ENCODE results near the gene FANCL. TPM values are rescaled to one million over a fixed set of nuclear protein-coding genes. Genes with fewer than 3 reads are reported as not detected.
A peak's percentile ranks its signal among the peaks of the same experiment; 100 is the strongest.
"Not testable (repeated sequence)": the region's sequence is repeated elsewhere in the genome, so short reads cannot be mapped to it uniquely, and the experiment has no call there.

Gene FANCL
- total and polyA plus RNA-seq, 5 experiments from 2014 or later, result 2.1 to 6.7 (median 3.0) TPM

- H3K4me3 Mint-ChIP-seq, result no peak overlapping the region
- DNase-seq (no peak), ATAC-seq (no peak)
- no peak overlapping the region for H3K27ac Mint-ChIP-seq
- no peaks in the 10 kb centered on the region for H3K4me1 Mint-ChIP-seq
- POLR2A ChIA-PET, result no interaction called here
- peaks cover 18 to 66% (median 43%) of the 10 kb centered on the region in 3 donors for H3K36me3 Mint-ChIP-seq
- H3K27me3 Mint-ChIP-seq, result no peaks in the 10 kb centered on the region
- H3K9me3 Mint-ChIP-seq, result peaks cover 0 to 12% (median 2%) of the 10 kb centered on the region in 9 donors
These were observed 82.6 kb downstream of the FANCL start for GRCh38 chr2:58158481-58158880.

DNA sequence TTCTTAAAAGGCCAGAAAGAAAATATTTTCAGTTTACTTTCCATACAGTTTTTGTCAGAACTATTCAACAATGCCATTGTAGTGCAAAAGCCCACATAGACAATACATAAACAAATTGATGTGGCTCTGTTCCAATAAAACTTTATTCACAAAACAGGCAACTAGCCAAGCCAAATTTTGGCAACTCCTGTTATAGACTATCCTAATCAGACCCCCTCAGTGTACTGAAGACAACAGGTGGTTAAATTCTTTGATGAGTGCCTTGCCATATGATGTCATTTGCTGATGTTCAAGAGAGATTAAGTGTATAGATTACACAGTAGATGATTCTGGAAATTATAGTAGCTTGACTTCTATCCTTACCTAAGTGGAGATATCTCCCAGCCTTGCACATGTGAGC, 83.4 kb downstream of the FANCL start:
- DNase-seq (no peak), ATAC-seq (no peak)
- H3K27me3 Mint-ChIP-seq, result no peaks in the 10 kb centered on the region
- POLR2A ChIA-PET, result no interaction called here
- no peaks in the 10 kb centered on the region for H3K4me1 Mint-ChIP-seq
- peaks cover 0 to 12% (median 2%) of the 10 kb centered on the region in 9 donors for H3K9me3 Mint-ChIP-seq
- no peak overlapping the region for H3K4me3 Mint-ChIP-seq
- H3K27ac Mint-ChIP-seq, result no peak overlapping the region
- H3K36me3 Mint-ChIP-seq, result peaks cover 22 to 69% (median 49%) of the 10 kb centered on the region in 3 donors

DNA sequence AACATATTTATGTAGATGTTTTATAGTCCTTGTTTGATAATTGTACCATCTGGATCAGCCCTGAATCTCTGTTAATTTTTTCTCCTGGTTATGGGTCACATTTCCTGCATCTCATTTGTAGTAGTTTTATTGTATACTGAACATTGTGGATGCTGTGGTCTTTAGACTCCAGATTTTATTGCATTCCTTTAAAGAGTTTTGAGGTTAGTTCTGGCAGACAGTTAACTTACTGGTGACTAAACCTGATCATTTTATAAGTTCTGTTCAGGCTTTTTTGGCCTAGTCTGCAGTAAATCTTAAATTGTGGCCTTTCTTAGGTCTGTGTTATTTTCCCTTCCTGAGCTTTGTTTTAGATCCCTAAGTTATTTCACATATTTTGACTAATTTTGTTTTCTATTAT, 84.3 kb downstream of the FANCL start:
- DNase-seq (no peak), ATAC-seq (no peak)
- Mint-ChIP-seq H3K4me3 (no peak overlapping the region), H3K27me3 (no peaks in the 10 kb centered on the region), H3K27ac (no peak overlapping the region), H3K4me1 (no peaks in the 10 kb centered on the region), H3K9me3 (peaks cover 0 to 12% (median 2%) of the 10 kb centered on the region in 9 donors), H3K36me3 (peaks cover 26 to 63% (median 52%) of the 10 kb centered on the region in 3 donors)
- POLR2A ChIA-PET, result interaction anchor here (0.6 kb wide), 1 partner anchor 104 kb away, joined by 3 read pairs; no protein-coding TSS in a partner anchor

GRCh38 chr2:58155160-58155778, 85.9 kb downstream of the FANCL start:
- Mint-ChIP-seq H3K4me1 (no peaks in the 10 kb centered on the region), H3K27me3 (no peaks in the 10 kb centered on the region), H3K9me3 (peaks cover 0 to 12% (median 2%) of the 10 kb centered on the region in 9 donors), H3K4me3 (no peak overlapping the region), H3K27ac (peak overlapping the region in 2 of 10 donors; percentile 28 to 70), H3K36me3 (peaks cover 26 to 53% (median 46%) of the 10 kb centered on the region in 3 donors)
- DNase-seq, result no peak
- POLR2A ChIA-PET, result no interaction called here
- no peak for ATAC-seq

- Mint-ChIP-seq H3K4me1 (peaks cover 0 to 4% (median 0%) of the 10 kb centered on the region in 4 donors), H3K27ac (no peak overlapping the region), H3K4me3 (no peak overlapping the region), H3K36me3 (peaks cover 17 to 43% (median 40%) of the 10 kb centered on the region in 3 donors), H3K27me3 (no peaks in the 10 kb centered on the region), H3K9me3 (no peaks in the 10 kb centered on the region)
- DNase-seq (no peak), ATAC-seq (no peak)
- POLR2A ChIA-PET, result no interaction called here
These were observed 94.4 kb downstream of the FANCL start for GRCh38 chr2:58146707-58147106.

- H3K27me3 Mint-ChIP-seq, H3K9me3 Mint-ChIP-seq, POLR2A ChIA-PET, H3K4me1 Mint-ChIP-seq, ATAC-seq, DNase-seq, H3K4me3 Mint-ChIP-seq, H3K27ac Mint-ChIP-seq: not testable (repeated sequence)
- H3K36me3 Mint-ChIP-seq, result peaks cover 17 to 48% (median 43%) of the 10 kb centered on the region in 3 donors
These were observed 95.4 kb downstream of the FANCL start for GRCh38 chr2:58145769-58146168.

GRCh38 chr2:58140508-58141072, 100.5 kb downstream of the FANCL start:
- ATAC-seq (no peak), DNase-seq (no peak)
- Mint-ChIP-seq H3K36me3 (peaks cover 17 to 45% (median 33%) of the 10 kb centered on the region in 3 donors), H3K27ac (no peak overlapping the region), H3K4me1 (no peaks in the 10 kb centered on the region), H3K4me3 (no peak overlapping the region), H3K9me3 (no peaks in the 10 kb centered on the region), H3K27me3 (no peaks in the 10 kb centered on the region)
- POLR2A ChIA-PET, result no interaction called here

DNA sequence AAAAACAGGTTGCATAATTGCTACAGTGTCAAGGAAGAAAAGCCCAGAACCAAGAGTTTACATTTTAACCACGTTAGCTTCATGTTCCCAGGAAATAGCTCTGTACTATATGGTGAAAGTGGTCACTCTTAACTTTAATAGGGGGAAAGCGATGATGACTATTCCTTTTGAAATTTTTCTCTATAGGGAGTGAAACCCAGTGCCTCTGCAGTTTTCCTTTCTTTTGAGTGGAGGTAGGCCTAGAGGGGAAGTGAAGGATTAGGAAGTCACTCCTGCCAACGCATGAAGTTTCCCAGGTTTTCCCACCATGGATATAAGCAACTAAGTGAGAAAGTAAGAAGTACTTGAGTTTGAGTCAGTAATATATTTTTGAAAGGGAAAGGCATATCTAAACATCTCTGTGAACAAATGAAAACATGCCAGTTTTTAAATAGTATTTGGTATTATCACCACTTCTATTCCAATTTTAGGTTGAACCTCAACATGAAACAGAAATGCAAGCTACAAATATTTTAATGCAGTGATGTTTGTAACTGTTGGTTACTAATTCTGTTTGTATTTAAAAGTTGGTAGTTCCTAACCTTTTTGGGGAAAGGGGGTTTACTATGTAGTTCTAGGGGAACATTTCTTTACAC, 102.6 kb downstream of the FANCL start:
- Mint-ChIP-seq H3K4me1 (no peaks in the 10 kb centered on the region), H3K4me3 (no peak overlapping the region), H3K27me3 (no peaks in the 10 kb centered on the region), H3K27ac (no peak overlapping the region), H3K9me3 (no peaks in the 10 kb centered on the region), H3K36me3 (peaks cover 7 to 46% (median 37%) of the 10 kb centered on the region in 3 donors)
- ATAC-seq (no peak), DNase-seq (no peak)
- POLR2A ChIA-PET, result no interaction called here

GRCh38 chr2:58137856-58138255, 103.3 kb downstream of the FANCL start:
- peaks cover 6 to 39% (median 36%) of the 10 kb centered on the region in 3 donors for H3K36me3 Mint-ChIP-seq
- no peak overlapping the region for H3K27ac Mint-ChIP-seq
- POLR2A ChIA-PET, result no interaction called here
- no peak overlapping the region for H3K4me3 Mint-ChIP-seq
- ATAC-seq, result no peak
- no peak for DNase-seq
- no peaks in the 10 kb centered on the region for H3K9me3 Mint-ChIP-seq
- H3K4me1 Mint-ChIP-seq, result no peaks in the 10 kb centered on the region
- no peaks in the 10 kb centered on the region for H3K27me3 Mint-ChIP-seq

DNA sequence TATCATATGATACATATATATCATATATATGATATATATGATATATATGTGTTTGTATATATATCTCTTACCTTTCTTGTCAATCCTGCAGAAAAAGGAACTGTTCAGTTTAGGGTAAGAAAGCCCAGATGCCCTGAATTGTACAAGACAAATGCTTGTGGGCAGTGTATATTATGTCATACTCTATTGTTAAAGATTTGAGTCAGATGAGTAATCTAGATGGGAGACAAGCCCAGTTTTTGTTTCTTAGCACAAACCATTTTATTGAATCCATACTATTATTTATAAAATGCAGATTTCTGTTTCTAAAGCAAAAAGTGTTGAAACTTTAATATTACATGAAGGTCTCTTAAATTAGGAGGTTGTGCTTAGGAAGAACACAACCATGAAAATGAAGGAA, 103.9 kb downstream of the FANCL start:
- ATAC-seq (no peak), DNase-seq (no peak)
- H3K36me3 Mint-ChIP-seq, result peaks cover 10 to 39% (median 37%) of the 10 kb centered on the region in 3 donors
- POLR2A ChIA-PET, result no interaction called here
- no peaks in the 10 kb centered on the region for H3K27me3 Mint-ChIP-seq
- H3K4me3 Mint-ChIP-seq, result no peak overlapping the region
- H3K27ac Mint-ChIP-seq, result no peak overlapping the region
- H3K9me3 Mint-ChIP-seq, result no peaks in the 10 kb centered on the region
- no peaks in the 10 kb centered on the region for H3K4me1 Mint-ChIP-seq

- DNase-seq (no peak), ATAC-seq (no peak)
- Mint-ChIP-seq H3K27me3 (no peaks in the 10 kb centered on the region), H3K27ac (peak overlapping the region in 1 of 10 donors; percentile 39), H3K4me1 (no peaks in the 10 kb centered on the region), H3K4me3 (no peak overlapping the region), H3K9me3 (no peaks in the 10 kb centered on the region), H3K36me3 (peaks cover 10 to 42% (median 35%) of the 10 kb centered on the region in 3 donors)
- POLR2A ChIA-PET, result no interaction called here
These were observed 105.3 kb downstream of the FANCL start for GRCh38 chr2:58135861-58136260.

DNA sequence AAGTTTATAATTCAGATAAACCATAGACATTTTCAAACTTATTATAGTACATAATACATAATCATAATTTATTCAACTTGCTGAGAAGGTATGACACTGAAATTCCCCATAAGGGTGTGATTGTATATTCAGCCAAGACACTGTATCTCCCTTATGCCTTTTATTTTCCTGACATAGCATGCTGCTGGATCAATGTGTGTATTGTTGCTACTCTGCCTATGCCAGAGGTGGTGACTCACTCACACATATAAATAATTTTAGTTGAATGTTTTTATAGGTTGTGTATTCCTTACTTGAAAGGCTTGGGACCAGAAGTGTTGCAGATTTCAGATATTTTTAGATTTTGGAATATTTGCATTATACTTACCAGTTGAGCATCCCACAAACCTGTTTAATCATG, 107.7 kb downstream of the FANCL start:
- Mint-ChIP-seq H3K36me3 (peaks cover 4 to 28% (median 22%) of the 10 kb centered on the region in 3 donors), H3K4me3 (no peak overlapping the region), H3K27me3 (no peaks in the 10 kb centered on the region), H3K4me1 (no peaks in the 10 kb centered on the region), H3K27ac (no peak overlapping the region), H3K9me3 (no peaks in the 10 kb centered on the region)
- POLR2A ChIA-PET, result no interaction called here
- ATAC-seq, result no peak
- DNase-seq, result no peak

DNA sequence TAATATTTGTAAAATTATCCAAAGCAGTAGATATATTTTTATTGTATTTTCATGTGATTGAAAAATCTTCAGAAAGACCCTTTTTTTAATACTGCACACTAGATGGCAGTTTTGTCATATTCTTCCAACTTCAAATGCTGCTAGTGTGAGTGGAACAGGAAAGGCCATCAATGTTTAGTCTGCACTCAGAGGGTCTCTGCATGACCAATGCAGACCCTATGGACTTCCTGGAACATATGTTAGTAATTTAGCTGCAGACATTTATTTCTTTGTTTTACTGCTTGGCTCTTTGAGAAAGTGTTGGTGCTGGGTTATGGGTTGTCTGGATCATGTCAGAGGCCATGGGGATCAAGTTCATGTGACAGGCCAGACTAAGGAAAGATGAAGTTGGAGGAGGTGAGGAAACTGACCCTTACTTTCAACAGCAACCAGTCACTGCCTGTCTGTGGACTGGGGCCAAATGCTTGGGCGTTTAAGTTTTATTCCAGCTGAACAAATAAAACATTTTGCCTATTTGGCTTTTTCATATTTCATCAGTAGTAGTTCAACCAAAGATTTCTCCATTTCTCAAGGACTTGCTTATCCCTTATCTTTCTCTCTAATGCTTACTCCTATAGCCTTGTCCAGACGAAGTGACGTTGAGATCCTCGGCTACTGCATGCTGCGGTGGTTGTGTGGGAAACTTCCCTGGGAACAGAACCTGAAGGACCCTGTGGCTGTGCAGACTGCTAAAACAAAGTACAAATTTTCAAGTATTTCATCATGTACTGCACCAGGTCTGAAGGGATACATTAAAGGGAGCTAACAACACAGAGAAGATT, 109.7 kb downstream of the FANCL start:
- Mint-ChIP-seq H3K27me3 (no peaks in the 10 kb centered on the region), H3K4me1 (no peaks in the 10 kb centered on the region), H3K36me3 (peaks cover 4 to 25% (median 22%) of the 10 kb centered on the region in 3 donors), H3K9me3 (no peaks in the 10 kb centered on the region), H3K4me3 (no peak overlapping the region), H3K27ac (peak overlapping the region in 1 of 10 donors; percentile 9)
- ATAC-seq (no peak), DNase-seq (no peak)
- POLR2A ChIA-PET, result no interaction called here

All from naive thymus-derived CD8-positive, alpha-beta T cell (primary cell).